Left lung (tissue), 10 donors: ENCODE results near the gene CDC34. TPM values are rescaled to one million over a fixed set of nuclear protein-coding genes. Genes with fewer than 3 reads are reported as not detected.

Experiments used
- ATAC-seq: fragments of 200-7000 bp; cut with Tn5 transposase; one replicate; pipeline ENCODE4 v1.9.1; 2020; ENCODE audit warnings: moderate library complexity
- DNase-seq, 4 donors: peaks; one replicate each; pipeline ENCODE4 v3.0.0-alpha.2; 2013 to 2020
- H3K27ac ChIP-seq, 2 donors: fragments of 200-600 bp; sonication (generic) in 1 of 2; one replicate each; pipeline versions ENCODE4 v1.5.0 to v1.8.0; 2020 to 2021
- H3K27me3 ChIP-seq, 2 donors: fragments of 200-600 bp; sonication (generic) in 1 of 2; one replicate each; pipeline versions ENCODE4 v1.5.0 to v1.8.0; 2020 to 2021
- H3K36me3 ChIP-seq, 2 donors: fragments of 200-600 bp; sonication (generic) in 1 of 2; one replicate each; pipeline versions ENCODE4 v1.5.0 to v1.8.0; 2020 to 2021
- H3K4me1 ChIP-seq, 2 donors: fragments of 200-600 bp; one replicate each; pipeline ENCODE4 v1.8.0; 2021
- H3K4me3 ChIP-seq, 2 donors: fragments of 200-600 bp; sonication (generic) in 1 of 2; one replicate each; pipeline versions ENCODE4 v1.5.0 to v1.8.0; 2020 to 2021; ENCODE audit warnings: mild to moderate bottlenecking in 1 of 2
- H3K9me3 ChIP-seq, 2 donors: fragments of 200-600 bp; sonication (generic) in 1 of 2; one replicate each; pipeline versions ENCODE4 v1.5.0 to v1.8.0; 2020 to 2021
- intact Hi-C, 2 donors: fragments of 100-400 bp; cut with DNase I; formaldehyde crosslinking; loops; one replicate each; pipeline versions ENCODE4 v1.11.2 to v1.14.2; 2022
- polyA plus RNA-seq, 6 donors: library from polyadenylated mRNA; unstranded; fragments of 120-200 nt; gene quantifications; one replicate each; pipeline ENCODE4 v1.2.1, GENCODE V29; 2013; ENCODE audit not compliant: insufficient read length in 6 of 6
- total RNA-seq, 2 donors: library from RNA; stranded (reverse); fragmentation: NEBNext Ultra II Directional; extraction: Animal tissue kit (Norgen Biotek cat#: 25700); gene quantifications; one replicate each; pipeline ENCODE4 v1.2.1, GENCODE V29; 2021
- TF ChIP-seq, protein P1 (sequence below), 2 donors: fragments of 200-600 bp; sonication (generic) in 1 of 2; IDR thresholded peaks; one replicate each; pipeline versions ENCODE4 v1.5.0 to v1.8.0; 2021; ENCODE audit warnings: antibody characterized with exemption in 2 of 2
- donor health status: DM: no; HTN: yes; CAD: no.
- donor health status: DM: no; HTN: no; CAD: no.

The CDC34 gene
- total and polyA plus RNA-seq, 8 donors, result 42.7 to 62.3 (median 55.0) TPM

DNA sequence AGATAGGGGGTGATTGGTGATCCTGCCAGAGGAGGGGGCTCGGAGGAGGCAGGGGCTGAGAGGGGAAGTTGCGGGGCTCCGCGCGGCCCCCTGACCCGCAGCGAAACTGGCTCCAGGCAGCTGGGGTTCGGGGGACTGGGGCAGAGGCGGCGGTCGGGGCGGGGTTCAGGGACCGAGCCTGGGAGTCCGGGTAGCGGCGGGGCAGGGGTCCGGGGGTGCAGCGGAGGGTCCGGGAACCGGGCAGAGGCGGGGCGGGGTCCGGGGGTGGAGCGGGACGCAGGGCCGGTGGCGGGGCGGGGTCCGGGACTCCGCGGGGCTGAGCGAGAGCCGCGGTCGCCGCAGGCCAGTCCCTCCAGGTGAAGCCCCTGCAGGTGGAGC, 34.1 kb upstream of the CDC34 start:
- no peak for ATAC-seq

DNA sequence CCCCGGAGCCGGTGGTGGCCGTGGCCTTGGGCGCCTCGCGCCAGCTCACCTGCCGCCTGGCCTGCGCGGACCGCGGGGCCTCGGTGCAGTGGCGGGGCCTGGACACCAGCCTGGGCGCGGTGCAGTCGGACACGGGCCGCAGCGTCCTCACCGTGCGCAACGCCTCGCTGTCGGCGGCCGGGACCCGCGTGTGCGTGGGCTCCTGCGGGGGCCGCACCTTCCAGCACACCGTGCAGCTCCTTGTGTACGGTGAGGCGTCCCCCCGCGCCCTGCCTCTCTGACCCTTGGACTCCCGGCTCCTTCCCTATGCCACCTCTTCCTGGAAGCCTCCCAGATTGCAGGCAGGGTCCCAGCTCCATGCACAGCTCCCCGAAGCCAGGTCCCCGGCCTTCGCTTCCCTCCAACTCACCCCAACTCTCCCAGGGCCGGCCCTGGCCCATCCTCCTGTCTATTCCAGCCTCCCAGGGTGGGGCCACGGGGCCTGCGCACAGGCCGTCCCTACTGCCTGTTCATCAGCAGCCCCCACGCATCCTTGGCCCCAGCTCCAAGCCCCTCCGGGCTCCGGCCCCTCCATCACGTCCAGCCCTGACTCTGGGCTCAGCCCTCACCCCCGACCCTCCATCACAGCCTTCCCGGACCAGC, 33.6 kb upstream of the CDC34 start:
- TF ChIP-seq, protein P1, sequence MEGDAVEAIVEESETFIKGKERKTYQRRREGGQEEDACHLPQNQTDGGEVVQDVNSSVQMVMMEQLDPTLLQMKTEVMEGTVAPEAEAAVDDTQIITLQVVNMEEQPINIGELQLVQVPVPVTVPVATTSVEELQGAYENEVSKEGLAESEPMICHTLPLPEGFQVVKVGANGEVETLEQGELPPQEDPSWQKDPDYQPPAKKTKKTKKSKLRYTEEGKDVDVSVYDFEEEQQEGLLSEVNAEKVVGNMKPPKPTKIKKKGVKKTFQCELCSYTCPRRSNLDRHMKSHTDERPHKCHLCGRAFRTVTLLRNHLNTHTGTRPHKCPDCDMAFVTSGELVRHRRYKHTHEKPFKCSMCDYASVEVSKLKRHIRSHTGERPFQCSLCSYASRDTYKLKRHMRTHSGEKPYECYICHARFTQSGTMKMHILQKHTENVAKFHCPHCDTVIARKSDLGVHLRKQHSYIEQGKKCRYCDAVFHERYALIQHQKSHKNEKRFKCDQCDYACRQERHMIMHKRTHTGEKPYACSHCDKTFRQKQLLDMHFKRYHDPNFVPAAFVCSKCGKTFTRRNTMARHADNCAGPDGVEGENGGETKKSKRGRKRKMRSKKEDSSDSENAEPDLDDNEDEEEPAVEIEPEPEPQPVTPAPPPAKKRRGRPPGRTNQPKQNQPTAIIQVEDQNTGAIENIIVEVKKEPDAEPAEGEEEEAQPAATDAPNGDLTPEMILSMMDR (IDR thresholded peaks at IDR 0.05), result no peak
- no peak overlapping the region for H3K27ac ChIP-seq
- H3K4me1 ChIP-seq, result peaks cover 0 to 25% of the 10 kb centered on the region in 2 donors
- intact Hi-C loops, result no loop called here
- H3K27me3 ChIP-seq, result peaks cover 27 to 65% of the 10 kb centered on the region in 2 donors
- no peaks in the 10 kb centered on the region for H3K9me3 ChIP-seq
- DNase-seq (peak in 1 of 4 donors; percentile 79), ATAC-seq (no peak)
- H3K36me3 ChIP-seq, result no peaks in the 10 kb centered on the region
- no peak overlapping the region for H3K4me3 ChIP-seq

More for the DNA sequence above, 34.1 kb upstream of the CDC34 start:
- TF ChIP-seq, protein P1 (IDR thresholded peaks at IDR 0.05), result no peak
- Histone ChIP-seq H3K27me3 (peaks cover 27 to 65% of the 10 kb centered on the region in 2 donors), H3K36me3 (no peaks in the 10 kb centered on the region), H3K27ac (no peak overlapping the region), H3K4me1 (peaks cover 0 to 20% of the 10 kb centered on the region in 2 donors), H3K9me3 (no peaks in the 10 kb centered on the region), H3K4me3 (no peak overlapping the region)
- intact Hi-C loops, result no loop called here
- peak in 1 of 4 donors; percentile 70 for DNase-seq

DNA sequence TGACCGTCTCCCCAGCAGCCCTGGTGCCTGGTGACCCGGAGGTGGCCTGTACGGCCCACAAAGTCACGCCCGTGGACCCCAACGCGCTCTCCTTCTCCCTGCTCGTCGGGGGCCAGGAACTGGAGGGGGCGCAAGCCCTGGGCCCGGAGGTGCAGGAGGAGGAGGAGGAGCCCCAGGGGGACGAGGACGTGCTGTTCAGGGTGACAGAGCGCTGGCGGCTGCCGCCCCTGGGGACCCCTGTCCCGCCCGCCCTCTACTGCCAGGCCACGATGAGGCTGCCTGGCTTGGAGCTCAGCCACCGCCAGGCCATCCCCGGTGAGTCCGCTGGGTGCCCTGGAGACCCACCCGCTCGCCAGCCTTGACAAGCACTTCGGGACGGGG, 33.1 kb upstream of the CDC34 start:
- TF ChIP-seq, protein P1 (IDR thresholded peaks at IDR 0.05), result no peak
- Histone ChIP-seq H3K4me3 (no peak overlapping the region), H3K9me3 (no peaks in the 10 kb centered on the region), H3K4me1 (peaks cover 0 to 27% of the 10 kb centered on the region in 2 donors), H3K27ac (no peak overlapping the region), H3K36me3 (no peaks in the 10 kb centered on the region), H3K27me3 (peaks cover 27 to 65% of the 10 kb centered on the region in 2 donors)
- DNase-seq (no peak), ATAC-seq (no peak)
- intact Hi-C loops, result no loop called here

DNA sequence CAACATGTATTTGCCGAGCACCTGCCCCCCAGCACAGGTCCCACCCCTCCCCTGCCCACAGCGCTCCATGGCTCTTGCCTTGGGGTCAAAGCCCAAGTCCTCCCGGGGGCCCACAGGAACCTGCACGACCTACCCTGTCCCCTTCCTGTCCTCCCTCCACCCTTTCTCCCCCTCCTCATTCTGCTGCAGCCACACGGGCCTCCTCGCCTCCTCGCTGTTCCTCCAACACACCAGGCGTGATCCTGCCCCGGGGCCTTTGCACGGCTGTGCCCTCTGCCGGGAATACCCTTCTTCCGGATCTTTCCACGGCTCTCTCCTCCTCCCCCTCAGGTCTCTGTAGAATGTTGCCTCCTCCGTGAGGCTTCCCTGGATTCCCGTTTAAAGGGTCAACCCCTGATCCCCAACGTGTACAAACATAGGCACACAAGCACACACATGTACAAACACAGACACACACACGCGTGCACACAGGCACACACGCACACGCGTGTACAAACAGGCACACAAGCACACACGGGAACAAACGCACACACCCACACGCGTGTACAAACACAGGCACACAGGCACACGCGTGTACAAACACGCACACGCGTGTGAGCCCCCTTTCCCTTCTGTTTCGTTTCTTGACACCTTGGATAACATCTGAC, 32.5 kb upstream of the CDC34 start:
- ATAC-seq (no peak), DNase-seq (peak in 1 of 4 donors; percentile 55)
- Histone ChIP-seq H3K27me3 (peaks cover 27 to 63% of the 10 kb centered on the region in 2 donors), H3K4me1 (peaks cover 0 to 26% of the 10 kb centered on the region in 2 donors), H3K27ac (no peak overlapping the region), H3K4me3 (no peak overlapping the region), H3K36me3 (no peaks in the 10 kb centered on the region), H3K9me3 (no peaks in the 10 kb centered on the region)
- intact Hi-C loops, result no loop called here
- TF ChIP-seq, protein P1 (IDR thresholded peaks at IDR 0.05), result no peak

DNA sequence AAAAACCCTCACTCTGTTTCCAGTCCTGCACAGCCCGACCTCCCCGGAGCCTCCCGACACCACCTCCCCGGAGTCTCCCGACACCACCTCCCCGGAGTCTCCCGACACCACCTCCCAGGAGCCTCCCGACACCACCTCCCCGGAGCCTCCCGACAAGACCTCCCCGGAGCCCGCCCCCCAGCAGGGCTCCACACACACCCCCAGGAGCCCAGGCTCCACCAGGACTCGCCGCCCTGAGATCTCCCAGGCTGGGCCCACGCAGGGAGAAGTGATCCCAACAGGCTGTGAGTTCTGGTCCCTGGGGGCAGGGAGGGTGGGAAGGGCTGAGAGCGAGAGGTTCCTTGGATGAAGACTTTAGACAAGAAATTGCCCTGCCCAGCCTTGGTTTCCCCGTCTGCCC, 29.9 kb upstream of the CDC34 start:
- H3K27me3 ChIP-seq, result peaks cover 17 to 39% of the 10 kb centered on the region in 2 donors
- no peak overlapping the region for H3K27ac ChIP-seq
- no peaks in the 10 kb centered on the region for H3K36me3 ChIP-seq
- H3K9me3 ChIP-seq, result no peaks in the 10 kb centered on the region
- H3K4me1 ChIP-seq, result peaks cover 3 to 28% of the 10 kb centered on the region in 2 donors
- DNase-seq (peak in 1 of 4 donors; percentile 58), ATAC-seq (no peak)
- intact Hi-C loops, result no loop called here
- no peak overlapping the region for H3K4me3 ChIP-seq
- TF ChIP-seq, protein P1 (IDR thresholded peaks at IDR 0.05), result no peak
